Activated effector memory CD4-positive, alpha-beta T cell treated with anti-CD3 and anti-CD28 coated beads, Interleukin-2, amount 50 U/mL, for 16 hours (primary cell): ENCODE results near the gene WFDC12.

Source experiments
- DNase-seq: peaks from one replicate; pipeline ENCODE4 v3.0.0-alpha.2; 2020

The WFDC12 gene

GRCh38 chr20:45114465-45115385 is 9.5 kb downstream of the WFDC12 start, which contains the start of gene WFDC5:
WFDC5 (minus strand) TSS chr20:45115174; CDS start chr20:45115083, 91 bp downstream.
- no peak for DNase-seq

- no peak for DNase-seq
Measured at GRCh38 chr20:45113865-45114264, 10.4 kb downstream of the WFDC12 start.

GRCh38 chr20:45112754-45113153 is 11.5 kb downstream of the WFDC12 start:
- DNase-seq = no peak

- no peak for DNase-seq
Measured at GRCh38 chr20:45111799-45112471, 12.3 kb downstream of the WFDC12 start.

GRCh38 chr20:45111285-45111684 is 13.0 kb downstream of the WFDC12 start:
- no peak for DNase-seq

GRCh38 chr20:45110301-45110700 is 14.0 kb downstream of the WFDC12 start:
- no peak for DNase-seq

- DNase-seq = no peak
Measured at GRCh38 chr20:45109634-45110033, 14.6 kb downstream of the WFDC12 start.

- DNase-seq = no peak
Measured at GRCh38 chr20:45105317-45105716, 18.9 kb downstream of the WFDC12 start.

GRCh38 chr20:45104786-45105185 is 19.5 kb downstream of the WFDC12 start:
- no peak for DNase-seq

GRCh38 chr20:45103072-45103471 is 21.2 kb downstream of the WFDC12 start:
- no peak for DNase-seq

GRCh38 chr20:45101333-45101850 is 22.9 kb downstream of the WFDC12 start:
- DNase-seq = no peak

- no peak for DNase-seq
Measured at GRCh38 chr20:45100563-45101245, 23.6 kb downstream of the WFDC12 start, which contains the start of gene KCNS1. KCNS1 (minus strand) TSS chr20:45101127; CDS start chr20:45099236, 1,891 bp downstream.

- no peak for DNase-seq
Measured at GRCh38 chr20:45098103-45098773, 26.0 kb downstream of the WFDC12 start.

GRCh38 chr20:45097485-45098102 is 26.7 kb downstream of the WFDC12 start:
- peak; percentile 73 for DNase-seq

GRCh38 chr20:45096781-45097180 is 27.5 kb downstream of the WFDC12 start:
- DNase-seq = no peak

- peak; percentile 78 for DNase-seq
Measured at GRCh38 chr20:45095805-45096238, 28.4 kb downstream of the WFDC12 start.

- DNase-seq = no peak
Measured at GRCh38 chr20:45094864-45095574, 29.2 kb downstream of the WFDC12 start.

- DNase-seq = no peak
Measured at GRCh38 chr20:45094201-45094600, 30.1 kb downstream of the WFDC12 start.

- no peak for DNase-seq
Measured at GRCh38 chr20:45092898-45093297, 31.4 kb downstream of the WFDC12 start.

GRCh38 chr20:45091366-45091765 is 32.9 kb downstream of the WFDC12 start:
- DNase-seq = no peak

- no peak for DNase-seq
Measured at GRCh38 chr20:45090481-45090880, 33.8 kb downstream of the WFDC12 start.
